GM21786 (cell line): ENCODE results near the gene NFATC1.

ENCODE experiments used
- ATAC-seq: cut with Tn5 transposase; IDR thresholded peaks from one replicate; pipeline ENCODE4 v1.9.1; 2021; ENCODE audit not compliant: unreplicated experiment

NFATC1 gene

DNA sequence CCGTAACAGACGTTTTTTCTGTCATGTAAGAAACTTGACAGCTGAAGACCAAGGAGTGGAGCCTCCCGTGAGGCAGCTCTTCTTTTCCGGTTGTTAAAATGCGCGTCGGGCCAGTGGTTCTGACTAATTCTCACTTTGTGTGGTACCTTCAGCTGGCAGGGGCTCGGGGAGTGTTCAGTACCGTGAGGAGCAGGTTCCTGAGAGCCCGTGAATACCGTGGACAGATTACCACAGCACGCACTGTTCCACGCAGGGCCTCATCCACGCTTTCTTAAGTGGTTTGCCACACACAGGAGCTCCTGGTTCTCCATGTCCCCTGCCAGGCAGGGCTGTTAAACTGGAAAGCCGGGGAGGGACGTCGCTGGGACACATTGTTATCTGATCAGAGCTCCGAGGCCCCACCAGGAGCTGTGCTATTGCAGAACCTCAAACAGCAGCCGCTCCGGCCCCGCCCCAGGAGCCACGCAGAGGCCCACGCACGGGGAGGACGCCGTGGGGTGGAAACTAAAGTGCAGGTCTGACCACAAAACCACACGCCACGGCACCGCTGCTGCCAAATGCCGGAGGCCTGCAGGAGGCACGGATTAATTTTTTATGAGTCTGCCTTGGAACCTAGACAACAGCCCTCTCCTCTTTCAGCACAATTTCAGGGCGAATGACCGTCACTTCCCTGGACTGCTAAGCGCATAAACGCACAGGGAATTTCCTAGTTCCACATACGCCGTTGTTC is 43.3 kb downstream of the NFATC1 start:
- ATAC-seq = no peak

DNA sequence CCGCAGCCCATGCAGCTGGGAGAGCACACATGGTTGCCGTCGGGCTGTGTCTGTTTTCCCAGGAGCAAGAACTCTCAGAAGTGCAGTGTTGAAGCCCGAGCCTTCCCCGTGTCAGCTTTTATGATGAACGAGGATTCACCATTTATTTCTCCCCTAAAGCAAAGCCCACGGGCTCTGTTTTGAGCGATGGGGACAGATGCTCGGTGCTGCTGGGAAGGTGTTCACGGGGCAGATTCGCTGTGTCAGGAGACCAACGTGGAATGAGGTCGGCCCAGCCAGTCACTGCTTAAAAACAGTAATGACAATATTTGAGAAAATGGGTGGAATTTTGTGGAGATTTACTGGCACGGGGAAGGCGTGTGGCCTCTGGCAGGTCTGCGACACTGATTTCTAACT is 43.9 kb downstream of the NFATC1 start:
- no peak for ATAC-seq

DNA sequence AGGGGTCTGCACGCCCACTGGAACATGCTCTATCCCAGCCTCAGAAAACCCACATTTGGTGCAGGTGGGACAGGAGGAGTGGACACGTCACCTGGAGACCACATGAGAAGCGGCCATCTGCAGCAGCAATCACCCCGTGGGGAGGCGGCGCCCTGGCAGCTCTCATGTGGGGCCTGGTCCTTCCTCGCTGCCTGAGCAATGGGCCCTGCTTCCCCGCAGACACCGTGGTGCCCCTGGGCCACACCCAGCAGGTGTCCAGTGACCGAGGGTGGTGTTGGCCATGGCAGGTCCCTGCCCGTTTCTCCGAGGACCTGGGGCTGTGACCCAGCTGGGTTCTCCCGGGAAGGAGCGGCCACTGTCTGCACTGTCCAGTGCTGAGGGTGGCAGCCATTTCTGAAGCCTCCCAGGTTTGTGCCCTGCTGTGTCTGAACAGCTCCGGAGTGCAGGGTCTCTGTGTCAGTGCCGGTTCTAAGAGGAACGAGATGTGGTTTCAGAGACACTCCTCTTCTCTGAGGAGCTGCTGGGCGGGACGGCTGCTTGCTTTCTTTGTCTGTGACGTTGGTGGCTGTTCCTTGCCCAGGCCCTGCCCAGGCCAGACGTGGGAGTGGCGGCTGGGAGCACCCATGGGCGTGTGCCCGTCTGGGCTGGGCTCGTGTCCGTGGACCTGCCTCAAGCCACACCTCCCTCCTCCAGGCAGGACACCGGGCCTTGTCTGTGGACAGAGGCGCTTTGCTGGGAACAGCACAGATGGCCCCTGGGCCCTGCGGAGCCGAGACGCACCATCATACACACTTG is 44.8 kb downstream of the NFATC1 start:
- ATAC-seq = no peak

DNA sequence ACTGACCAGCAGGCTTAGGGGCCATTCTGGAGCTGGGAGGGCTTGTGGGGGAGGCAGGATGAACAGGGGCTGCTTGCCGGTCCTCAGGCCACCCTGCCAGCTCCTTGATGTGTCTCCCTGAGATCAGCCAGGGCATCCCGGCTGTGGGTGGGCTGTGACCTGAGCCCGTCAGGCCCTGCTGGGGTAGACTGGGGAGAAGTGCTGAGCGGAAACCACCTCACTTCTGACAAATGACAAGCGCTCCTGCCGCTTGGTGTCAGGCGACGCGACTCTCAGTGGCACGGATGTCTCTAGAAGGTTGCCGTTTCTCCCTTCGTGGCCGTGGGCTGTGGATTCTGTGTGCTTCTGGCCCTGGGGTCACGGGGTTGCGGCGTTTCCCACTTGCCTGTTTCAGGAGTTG is 45.7 kb downstream of the NFATC1 start:
- ATAC-seq = no peak

DNA sequence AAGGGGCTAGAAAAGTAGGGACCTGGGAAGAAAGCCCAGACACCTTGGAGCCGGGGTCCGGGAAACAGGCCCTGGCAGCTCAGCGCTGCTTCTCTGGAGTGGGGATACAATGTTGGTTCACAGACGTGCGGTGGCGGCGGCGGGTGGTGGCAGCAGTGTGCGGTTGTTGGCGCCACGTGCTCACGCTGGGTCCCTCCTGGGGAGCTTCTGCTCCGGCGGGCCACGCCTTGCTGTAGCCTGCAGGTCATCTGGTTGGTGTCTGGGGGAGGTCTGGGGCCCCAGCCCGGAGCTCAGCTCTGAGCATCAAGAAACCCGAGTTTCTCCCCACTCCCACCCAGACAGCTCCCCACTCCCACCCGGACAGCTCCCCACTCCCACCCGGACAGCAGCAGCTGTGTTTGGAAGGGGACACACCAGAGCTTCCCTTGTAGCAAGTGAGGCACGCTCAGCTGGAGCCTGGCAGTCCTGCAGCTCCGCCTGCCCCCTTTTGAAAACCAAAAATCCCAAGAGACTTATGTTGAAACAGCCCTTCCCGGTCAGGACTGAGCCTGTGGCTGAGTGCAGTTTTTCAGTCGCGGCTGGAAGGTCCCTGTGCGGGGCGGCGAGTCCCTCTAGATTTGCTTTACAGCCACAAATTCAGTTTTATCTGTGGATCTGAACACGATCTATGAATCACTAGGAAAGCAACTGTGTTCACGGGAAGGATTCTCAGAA is 46.9 kb downstream of the NFATC1 start:
- peak; percentile 72 for ATAC-seq

DNA sequence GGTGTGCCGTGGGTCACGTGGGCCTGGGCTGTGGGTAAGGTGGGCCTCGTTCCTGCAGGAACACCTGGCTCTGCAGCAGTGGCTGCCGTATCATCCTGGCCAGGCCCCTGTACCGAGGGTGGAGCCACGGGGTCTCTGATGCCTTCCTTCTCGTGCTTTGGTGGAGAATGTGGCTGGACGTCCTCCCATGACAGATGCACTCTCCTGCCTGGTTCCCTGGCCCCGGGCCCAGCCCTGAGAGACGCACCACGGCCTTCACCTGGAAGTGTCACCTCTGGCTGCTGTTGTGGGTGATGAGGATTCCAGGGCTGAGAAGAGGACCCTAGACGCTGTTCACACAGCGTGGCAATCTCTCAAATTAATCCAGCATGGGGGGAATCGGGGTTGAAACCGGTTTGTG is 49.5 kb downstream of the NFATC1 start:
- no peak for ATAC-seq

DNA sequence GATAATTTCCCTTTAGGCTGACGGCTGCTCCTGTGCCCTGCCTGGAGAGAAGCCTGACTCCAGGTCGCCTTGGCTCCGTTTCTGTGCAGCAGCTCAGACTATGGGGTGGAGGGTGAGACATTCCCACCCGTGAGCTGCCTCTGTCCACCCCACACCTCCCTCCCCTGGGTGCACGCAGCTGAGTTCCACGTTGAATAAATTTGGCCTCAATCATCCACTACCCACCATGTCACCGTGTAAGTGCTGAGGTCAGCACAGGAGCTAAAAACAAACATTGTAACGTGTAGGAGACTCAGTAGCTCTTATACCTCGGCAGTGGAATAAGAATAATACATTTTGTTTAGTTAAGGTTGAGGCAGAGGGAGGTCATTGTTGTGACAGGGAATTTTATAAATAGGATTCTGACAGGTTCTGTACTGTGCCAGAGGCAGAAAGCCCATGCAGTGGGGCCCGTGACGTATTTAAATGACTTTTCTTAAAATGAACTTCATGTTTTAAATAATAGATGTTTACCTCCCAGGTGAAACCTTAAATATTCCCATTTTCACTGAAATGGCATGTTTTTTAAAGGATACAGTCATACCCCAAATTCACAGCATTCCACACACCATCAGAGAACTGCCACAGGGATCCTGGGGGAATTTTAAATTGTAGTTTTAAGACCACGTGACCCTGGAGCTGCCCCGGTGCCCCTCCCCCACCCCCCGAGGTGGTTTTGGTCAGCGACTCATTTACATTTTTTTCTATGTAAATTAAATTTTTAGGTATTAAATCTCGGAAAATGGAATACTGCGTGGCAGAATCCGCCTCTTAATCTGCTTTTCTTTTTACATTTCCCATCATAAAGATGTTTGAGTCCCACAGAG is 50.2 kb downstream of the NFATC1 start:
- ATAC-seq = no peak

DNA sequence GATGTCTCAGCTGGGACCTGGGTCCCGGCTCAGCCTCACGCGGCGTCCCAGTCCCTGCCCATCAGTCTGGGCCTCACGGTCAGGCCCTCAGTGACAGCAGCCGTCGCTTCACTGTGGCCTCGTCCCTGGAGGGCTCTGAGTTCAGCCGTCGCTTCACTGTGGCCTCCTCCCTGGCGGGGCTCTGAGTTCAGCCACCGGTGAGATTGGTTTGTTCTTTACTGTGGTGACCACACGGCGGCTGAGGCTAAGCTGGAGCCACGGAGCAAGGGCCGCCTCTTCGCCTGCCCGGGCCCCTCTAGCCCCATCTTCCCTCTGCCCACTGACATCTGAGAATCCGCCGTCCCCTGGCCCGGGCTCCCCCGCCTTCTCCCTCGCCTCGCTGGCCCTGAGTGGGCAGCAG is 51.2 kb downstream of the NFATC1 start:
- ATAC-seq = no peak

DNA sequence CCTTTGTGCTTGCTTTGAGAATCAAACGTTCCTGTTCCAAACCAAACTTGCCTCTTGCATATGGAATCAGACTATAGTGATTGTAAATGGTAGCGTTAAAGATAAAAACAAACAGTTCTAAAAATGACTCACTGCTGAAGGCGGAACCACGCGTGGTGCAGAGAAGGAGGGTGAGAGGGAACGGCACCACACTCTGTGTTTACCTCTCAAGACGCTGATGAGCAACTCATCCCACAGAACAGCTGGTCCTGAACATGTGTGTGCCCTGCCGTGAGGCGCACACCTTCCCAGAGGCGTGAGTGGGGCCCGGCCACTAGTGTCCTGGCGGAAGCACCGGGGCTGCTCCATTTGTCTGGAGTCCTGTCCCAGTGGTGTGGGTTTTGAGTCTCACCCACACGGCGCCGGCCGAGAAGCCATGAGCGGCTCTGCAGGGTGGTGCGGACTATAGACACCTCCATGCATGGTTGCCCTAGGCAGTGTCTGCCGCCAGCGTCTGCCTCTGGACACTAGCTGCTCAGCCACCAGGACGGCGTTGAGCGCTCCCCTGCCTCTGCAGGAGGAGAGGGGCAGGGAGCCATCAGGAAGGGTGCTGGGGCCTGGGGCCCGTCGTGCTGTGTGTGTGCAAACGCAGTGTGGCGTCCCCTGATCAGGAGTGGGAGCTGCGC is 52.1 kb downstream of the NFATC1 start:
- no peak for ATAC-seq

DNA sequence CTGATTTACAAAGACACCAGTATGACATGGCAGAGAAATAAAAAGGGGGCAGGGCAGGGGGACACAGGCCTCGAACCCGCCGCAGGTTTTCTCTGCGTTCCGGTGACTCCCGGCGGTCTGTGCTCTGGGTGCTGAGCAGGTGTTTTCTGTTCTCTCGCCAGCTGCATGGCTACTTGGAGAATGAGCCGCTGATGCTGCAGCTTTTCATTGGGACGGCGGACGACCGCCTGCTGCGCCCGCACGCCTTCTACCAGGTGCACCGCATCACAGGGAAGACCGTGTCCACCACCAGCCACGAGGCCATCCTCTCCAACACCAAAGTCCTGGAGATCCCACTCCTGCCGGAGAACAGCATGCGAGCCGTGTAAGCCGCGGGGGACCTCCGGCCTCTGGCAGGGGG is 52.9 kb downstream of the NFATC1 start:
- no peak for ATAC-seq

DNA sequence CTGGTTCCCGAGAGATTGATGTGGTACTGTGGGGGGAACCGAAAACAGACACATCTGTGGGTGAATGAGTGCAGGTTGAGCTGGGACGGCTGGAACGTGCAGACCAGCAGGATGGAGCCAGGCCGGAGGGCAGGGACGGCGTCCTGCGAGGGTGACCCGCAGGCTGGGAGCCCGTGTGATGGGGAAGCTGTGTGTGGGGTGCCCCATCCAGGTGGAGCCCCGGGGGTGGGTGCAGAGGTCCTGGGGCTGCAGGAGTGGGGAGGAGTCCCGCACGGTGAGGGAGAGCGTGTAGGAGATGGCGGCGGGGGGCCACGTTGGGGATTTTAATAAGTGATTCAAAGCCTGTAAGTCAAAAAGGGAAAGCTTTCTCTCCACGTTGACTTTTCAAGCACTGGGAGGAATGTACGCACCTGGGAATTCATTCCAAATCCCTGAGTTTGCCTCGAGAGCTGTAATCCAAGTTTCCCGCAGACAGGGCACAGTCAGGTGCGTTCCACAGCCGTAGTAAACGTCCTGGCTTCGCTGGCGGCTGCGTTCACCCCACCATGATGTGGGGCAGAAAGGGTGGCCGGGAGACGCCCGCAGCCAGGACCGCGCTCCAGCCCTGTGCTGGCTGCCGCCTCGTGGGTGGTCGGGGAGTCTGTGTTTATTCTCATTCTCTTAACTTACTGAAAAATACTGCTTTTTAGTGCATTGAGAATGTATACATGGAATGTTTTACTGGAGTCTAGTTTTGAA is 54.0 kb downstream of the NFATC1 start:
- ATAC-seq = no peak

DNA sequence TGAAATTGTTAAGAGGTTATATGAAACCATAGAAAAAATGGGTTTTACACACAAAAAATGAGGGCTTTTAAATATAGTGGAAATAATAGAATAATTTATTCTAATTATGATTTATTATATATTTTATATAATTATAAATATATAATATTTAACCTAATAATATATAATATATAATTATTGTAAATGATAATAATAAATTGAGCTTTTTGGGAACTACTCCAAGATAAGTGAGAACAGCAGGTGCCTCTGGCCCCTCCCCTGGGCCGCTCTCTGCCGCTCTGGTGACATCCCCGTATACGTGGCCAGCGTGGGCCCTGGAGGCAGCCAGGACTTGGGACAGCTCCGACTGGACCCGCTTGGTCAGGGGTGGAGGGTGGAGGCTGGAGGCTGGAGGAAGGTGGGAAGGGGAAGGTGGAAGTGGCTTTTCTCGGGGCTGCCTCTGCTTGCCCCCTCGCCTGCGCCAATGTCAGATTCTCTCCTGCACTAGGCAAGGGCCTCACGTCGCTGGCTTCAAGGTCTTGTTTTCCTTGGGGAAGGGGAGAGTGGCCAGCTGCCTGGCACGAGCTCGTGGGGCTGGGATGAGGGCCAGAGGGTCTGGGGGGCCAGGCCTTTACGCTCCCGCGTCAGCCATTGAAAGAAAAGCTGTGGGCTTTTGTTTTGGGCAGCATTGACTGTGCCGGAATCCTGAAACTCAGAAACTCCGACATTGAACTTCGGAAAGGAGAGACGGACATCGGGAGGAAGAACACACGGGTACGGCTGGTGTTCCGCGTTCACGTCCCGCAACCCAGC is 54.8 kb downstream of the NFATC1 start:
- ATAC-seq = no peak

DNA sequence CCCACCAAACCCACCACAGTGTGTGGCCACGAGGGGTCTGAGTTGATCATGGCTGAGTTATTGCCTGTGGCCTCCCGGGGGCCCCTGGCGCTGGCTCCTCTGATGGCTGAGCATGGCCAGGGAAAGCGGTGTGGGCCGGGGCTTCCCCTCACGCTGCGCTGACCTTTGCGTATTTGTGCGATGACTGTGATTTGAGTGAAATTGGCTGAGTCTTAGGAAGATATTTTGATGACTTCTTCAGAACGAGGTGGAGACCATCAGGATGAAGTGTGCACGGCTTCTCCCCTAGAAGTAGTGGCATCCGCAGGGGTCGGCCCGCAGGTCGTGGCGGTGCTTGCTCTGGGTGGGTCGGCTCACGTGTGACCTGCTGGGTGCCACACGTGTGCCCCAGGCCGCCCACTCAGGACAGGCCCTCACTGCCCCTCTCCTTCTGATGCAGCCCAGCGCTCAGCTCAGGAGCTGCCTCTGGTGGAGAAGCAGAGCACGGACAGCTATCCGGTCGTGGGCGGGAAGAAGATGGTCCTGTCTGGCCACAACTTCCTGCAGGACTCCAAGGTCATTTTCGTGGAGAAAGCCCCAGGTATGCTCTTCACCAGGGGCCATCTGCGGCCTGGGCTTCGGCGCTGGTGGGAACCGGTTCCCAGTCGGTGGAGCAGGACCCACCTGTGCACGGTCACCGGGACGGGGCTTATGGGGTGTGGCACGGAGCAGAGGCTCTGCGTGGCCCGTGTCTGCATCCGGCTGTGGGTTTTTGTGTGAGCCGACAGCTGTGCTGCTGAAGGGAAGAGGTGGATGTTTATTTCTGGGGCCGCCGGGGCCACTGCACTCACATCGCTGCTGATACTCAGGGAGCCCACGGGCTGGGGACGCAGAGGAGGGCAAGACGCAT is 55.8 kb downstream of the NFATC1 start:
- ATAC-seq = no peak

DNA sequence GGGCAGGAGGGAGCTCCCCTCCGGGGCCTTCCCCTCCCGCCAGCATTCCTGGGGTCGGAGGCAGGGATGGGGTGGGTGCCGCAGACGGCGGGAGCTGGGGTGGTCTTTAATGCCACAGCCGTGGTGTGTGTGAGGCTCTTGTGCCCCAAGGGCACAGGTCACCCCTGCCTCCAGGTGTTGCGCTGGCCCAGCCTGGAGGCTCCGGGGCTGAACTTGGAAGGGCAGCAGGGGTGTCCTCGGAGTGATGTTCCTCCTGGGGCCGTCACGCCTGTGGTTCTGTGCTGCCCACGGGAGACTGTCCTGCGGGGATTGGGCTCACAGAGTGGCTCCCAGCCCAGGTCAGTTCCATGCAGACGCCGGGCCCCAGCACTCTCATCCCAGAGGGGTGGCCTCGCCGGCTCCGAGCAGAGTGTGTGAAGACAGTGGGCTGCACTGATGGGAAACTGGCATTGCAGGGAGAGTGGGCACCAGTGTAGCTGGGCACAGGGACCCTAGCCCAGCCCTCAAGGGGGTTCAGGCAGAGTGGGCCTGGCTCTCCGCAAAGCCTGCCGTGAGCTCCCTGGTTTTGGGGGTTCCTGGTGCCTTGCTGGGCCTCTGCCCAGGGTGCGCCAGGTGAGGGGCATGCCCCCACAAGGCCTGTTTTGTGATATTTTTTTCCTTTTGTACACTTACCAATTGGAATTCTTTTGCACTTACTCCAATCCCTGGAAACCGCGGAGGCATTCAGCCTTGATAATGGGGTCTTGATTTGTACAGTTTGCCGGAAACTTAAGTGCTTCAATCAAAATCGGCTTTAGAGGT is 56.7 kb downstream of the NFATC1 start:
- ATAC-seq = no peak

DNA sequence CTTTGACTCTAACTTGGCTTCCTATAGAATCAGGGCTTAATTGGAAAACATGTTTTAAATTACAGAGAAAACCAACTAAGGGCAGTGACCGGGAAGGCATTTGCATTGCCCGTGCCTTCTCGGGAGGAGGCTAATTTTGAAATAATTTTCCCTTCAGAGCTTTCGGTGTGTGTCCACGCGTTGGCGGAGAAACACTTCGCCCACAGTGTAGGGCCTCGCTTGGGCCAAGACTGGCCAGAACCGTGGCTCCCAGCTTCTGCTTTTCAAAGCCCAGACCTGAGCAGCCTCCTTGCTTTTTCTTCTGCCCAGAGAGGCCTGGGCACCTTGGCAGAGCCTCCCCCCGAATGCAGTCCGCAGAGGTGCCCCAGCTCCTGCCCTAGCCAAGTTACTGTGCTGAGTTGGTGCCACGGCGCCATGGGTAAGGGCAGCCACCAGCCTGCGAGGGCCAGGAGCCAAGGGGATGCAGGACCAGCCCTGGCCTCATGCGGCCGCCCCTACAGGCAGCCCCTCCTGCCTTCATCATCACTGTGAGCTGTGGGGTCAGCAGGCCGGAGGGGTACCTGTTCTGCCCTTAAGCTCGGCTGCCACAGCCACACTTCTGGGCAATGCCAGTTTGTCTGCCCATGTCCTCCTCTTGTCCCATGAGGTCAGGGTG is 57.4 kb downstream of the NFATC1 start:
- ATAC-seq = no peak

DNA sequence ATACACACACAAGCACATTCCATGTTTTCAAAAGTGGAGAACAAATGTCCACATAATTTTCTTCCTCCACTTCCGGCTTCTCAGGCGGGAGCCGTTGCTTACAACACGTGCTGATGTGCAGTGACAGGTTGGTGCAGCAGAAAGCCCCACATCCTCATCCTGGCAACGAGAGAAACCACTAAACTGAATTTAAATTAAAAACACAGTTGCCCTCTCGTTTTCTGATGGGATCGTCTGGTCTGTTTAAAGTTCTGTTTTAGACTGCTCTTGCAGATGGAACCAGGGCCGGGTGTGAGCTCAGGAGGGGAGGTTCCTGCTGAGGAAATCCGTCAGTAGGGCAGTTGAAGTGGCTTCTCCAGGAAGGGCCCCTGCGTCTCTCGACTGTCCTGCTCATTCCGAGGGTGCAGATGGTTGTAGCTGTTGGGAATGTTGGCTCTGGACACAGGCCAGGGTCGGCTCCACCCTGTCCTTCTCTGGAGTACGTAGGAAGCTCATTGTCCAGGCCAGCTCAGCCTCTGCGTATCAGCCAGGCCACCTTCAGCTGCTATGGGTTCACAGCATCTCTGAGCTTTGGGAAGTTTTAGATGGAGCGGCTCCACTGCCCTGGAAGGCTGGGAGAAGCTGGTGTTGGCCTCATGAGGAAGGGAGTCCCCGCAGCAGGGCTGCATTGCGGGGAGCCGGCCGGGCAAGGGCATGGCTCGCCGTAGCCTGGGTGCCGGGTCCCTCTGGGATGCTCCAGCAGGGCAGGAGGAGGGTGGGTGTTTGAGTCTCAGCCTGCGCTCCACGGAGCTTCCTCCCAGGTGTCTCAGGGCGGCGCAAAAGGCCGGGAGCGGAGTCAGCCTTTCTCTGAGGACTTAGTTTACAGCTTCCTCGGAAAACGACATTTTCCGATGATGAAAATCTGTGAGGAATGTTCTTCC is 58.3 kb downstream of the NFATC1 start:
- no peak for ATAC-seq
